NCI-H748 (cell line): Measurements from ENCODE around the gene KHDC4.
"Not testable (repeated sequence)": the region's sequence is repeated elsewhere in the genome, so short reads cannot be mapped to it uniquely, and the experiment has no call there.

Experiments used
- DNase-seq: peaks from one replicate; lab custom pipeline; 2025; ENCODE audit not compliant: unreplicated experiment; lab: John Stamatoyannopoulos, UW

Gene KHDC4

GRCh38 chr1:155941845-155942531, 7.8 kb upstream of the KHDC4 start:
- DNase-seq, result no peak

- peak; percentile 9 for DNase-seq
Observed at GRCh38 chr1:155940993-155941844, 7.0 kb upstream of the KHDC4 start, which contains the start of gene RXFP4. RXFP4 (plus strand) TSS chr1:155941638; CDS start chr1:155941710, 72 bp downstream.

GRCh38 chr1:155940482-155940992, 6.3 kb upstream of the KHDC4 start:
- no peak for DNase-seq

- peak; percentile 57 for DNase-seq
Observed at GRCh38 chr1:155938220-155938627, 4.0 kb upstream of the KHDC4 start.

GRCh38 chr1:155934936-155935590, 850 bp upstream of the KHDC4 start:
- DNase-seq, result peak; percentile 34

- peak; percentile 19 for DNase-seq
Observed at GRCh38 chr1:155933591-155934096, 569 bp downstream of the KHDC4 start.

GRCh38 chr1:155932487-155932886, 1.7 kb downstream of the KHDC4 start:
- DNase-seq, result no peak

- no peak for DNase-seq
Observed at GRCh38 chr1:155932081-155932480, 2.1 kb downstream of the KHDC4 start.

- no peak for DNase-seq
Observed at GRCh38 chr1:155931332-155932038, 2.7 kb downstream of the KHDC4 start.

- DNase-seq, result not testable (repeated sequence)
Observed at GRCh38 chr1:155930725-155931124, 3.5 kb downstream of the KHDC4 start.

GRCh38 chr1:155929057-155929456, 5.2 kb downstream of the KHDC4 start:
- DNase-seq, result no peak

- DNase-seq, result no peak
Observed at GRCh38 chr1:155925506-155925905, 8.7 kb downstream of the KHDC4 start.

GRCh38 chr1:155920717-155921116, 13.5 kb downstream of the KHDC4 start:
- no peak for DNase-seq

GRCh38 chr1:155919801-155920200, 14.4 kb downstream of the KHDC4 start:
- DNase-seq, result no peak

GRCh38 chr1:155918660-155919059, 15.6 kb downstream of the KHDC4 start:
- no peak for DNase-seq

- no peak for DNase-seq
Observed at GRCh38 chr1:155913969-155914757, 20.1 kb downstream of the KHDC4 start.

- no peak for DNase-seq
Observed at GRCh38 chr1:155912056-155912536, 22.1 kb downstream of the KHDC4 start.

GRCh38 chr1:155911156-155912055, 22.8 kb downstream of the KHDC4 start, which contains the start of gene RIT1:
RIT1 (minus strand) TSS chr1:155911349; CDS start chr1:155910761, 588 bp downstream.
- peak; percentile 83 for DNase-seq
